IPS-18a (cell line): Measurements from ENCODE around the gene DACH1.

ENCODE experiments used
- H3K27ac ChIP-seq: one replicate; pipeline ENCODE4 v1.5.1; 2013; ENCODE audit warnings: low read length
- H3K27me3 ChIP-seq: one replicate; pipeline ENCODE4 v1.6.1; 2013; ENCODE audit warnings: mild to moderate bottlenecking, low read length; ENCODE audit not compliant: control insufficient read depth, insufficient read depth
- H3K36me3 ChIP-seq: one replicate; pipeline ENCODE4 v1.6.1; 2013; ENCODE audit warnings: low read depth, low read length; ENCODE audit not compliant: control insufficient read depth
- H3K4me1 ChIP-seq: one replicate; pipeline ENCODE4 v1.6.1; 2013; ENCODE audit warnings: low read depth, low read length; ENCODE audit not compliant: control insufficient read depth
- H3K4me3 ChIP-seq: one replicate; pipeline ENCODE4 v1.5.1; 2013; ENCODE audit warnings: low read length
- H3K9ac ChIP-seq: one replicate; pipeline ENCODE4 v1.6.1; 2013; ENCODE audit warnings: mild to moderate bottlenecking, low read length, moderate library complexity
- H3K9me3 ChIP-seq: one replicate; pipeline ENCODE4 v1.6.1; 2013; ENCODE audit warnings: low read depth, low read length; ENCODE audit not compliant: control insufficient read depth

DACH1 gene

GRCh38 chr13:71618159-71618558 is 248.8 kb downstream of the DACH1 start:
- H3K27me3 ChIP-seq, result no peaks in the 10 kb centered on the region
- no peak overlapping the region for H3K4me3 ChIP-seq
- no peaks in the 10 kb centered on the region for H3K9me3 ChIP-seq
- no peak overlapping the region for H3K27ac ChIP-seq
- H3K9ac ChIP-seq, result no peak overlapping the region
- no peaks in the 10 kb centered on the region for H3K36me3 ChIP-seq
- peaks cover 6% of the 10 kb centered on the region for H3K4me1 ChIP-seq

DNA sequence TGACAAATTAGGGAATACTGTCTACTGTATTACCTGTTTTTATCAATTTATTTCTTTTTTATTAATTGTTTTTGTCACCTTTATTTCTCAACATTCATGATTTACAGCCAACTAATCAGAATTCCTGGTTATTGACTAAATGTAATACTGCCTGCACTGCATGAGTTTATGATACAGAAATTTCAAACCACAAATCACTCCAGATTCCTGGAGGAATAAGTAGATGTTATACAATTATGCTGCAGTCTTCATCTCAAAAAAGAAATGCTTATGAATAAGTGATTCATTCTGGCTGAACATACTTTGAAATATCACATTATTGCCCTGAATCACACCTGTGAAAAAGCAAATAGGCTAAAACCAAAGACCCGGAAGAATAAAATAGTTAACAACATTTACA is 249.7 kb downstream of the DACH1 start:
- H3K9ac ChIP-seq, result no peak overlapping the region
- H3K27me3 ChIP-seq, result no peaks in the 10 kb centered on the region
- H3K36me3 ChIP-seq, result no peaks in the 10 kb centered on the region
- H3K27ac ChIP-seq, result no peak overlapping the region
- H3K4me3 ChIP-seq, result no peak overlapping the region
- no peaks in the 10 kb centered on the region for H3K9me3 ChIP-seq
- H3K4me1 ChIP-seq, result peaks cover 6% of the 10 kb centered on the region

DNA sequence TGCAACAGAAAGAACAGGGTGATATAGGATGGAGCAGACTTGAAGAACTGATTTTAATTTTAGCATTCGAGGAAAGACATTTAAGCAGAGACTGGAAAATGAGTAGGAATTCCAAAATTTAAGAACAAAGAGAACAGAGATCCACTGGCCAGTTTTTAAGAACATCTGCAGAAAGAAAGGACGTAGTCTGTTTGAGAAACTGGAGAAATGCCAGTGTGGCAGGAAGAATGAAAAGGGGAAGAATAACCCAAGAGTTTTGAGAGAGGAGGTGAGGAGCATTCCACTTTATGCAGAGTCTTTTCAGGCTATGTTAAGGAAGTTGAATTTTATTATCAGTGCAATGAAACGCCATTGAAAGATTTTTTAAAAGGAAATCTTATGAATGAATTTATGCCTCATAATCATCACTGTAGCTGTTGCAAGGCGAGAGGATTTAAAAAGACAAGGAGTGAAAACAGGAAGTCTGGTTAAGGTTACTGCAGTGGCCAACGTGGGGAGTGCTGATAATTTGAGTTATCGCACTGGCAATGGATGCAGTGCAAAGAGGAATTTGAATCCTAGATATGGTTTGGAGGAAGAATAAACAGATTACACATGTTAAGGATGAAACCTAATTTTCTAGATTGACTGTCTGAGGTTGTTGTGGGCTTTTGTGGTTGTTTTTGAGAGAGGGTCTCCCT is 253.8 kb downstream of the DACH1 start:
- no peaks in the 10 kb centered on the region for H3K36me3 ChIP-seq
- H3K9me3 ChIP-seq, result no peaks in the 10 kb centered on the region
- no peak overlapping the region for H3K9ac ChIP-seq
- no peaks in the 10 kb centered on the region for H3K4me1 ChIP-seq
- H3K27me3 ChIP-seq, result no peaks in the 10 kb centered on the region
- no peak overlapping the region for H3K27ac ChIP-seq
- H3K4me3 ChIP-seq, result no peak overlapping the region

- H3K4me3 ChIP-seq, result no peak overlapping the region
- no peaks in the 10 kb centered on the region for H3K27me3 ChIP-seq
- H3K9me3 ChIP-seq, result no peaks in the 10 kb centered on the region
- H3K9ac ChIP-seq, result no peak overlapping the region
- no peak overlapping the region for H3K27ac ChIP-seq
- H3K4me1 ChIP-seq, result no peaks in the 10 kb centered on the region
- H3K36me3 ChIP-seq, result no peaks in the 10 kb centered on the region
Observed at GRCh38 chr13:71611292-71611691, 255.7 kb downstream of the DACH1 start.

- Histone ChIP-seq H3K4me1 (no peaks in the 10 kb centered on the region), H3K4me3 (no peak overlapping the region), H3K9ac (no peak overlapping the region), H3K9me3 (no peaks in the 10 kb centered on the region), H3K27ac (no peak overlapping the region), H3K27me3 (no peaks in the 10 kb centered on the region), H3K36me3 (no peaks in the 10 kb centered on the region)
Observed at GRCh38 chr13:71610876-71611275, 256.1 kb downstream of the DACH1 start.

GRCh38 chr13:71609271-71609670 is 257.7 kb downstream of the DACH1 start:
- Histone ChIP-seq H3K27me3 (no peaks in the 10 kb centered on the region), H3K9me3 (no peaks in the 10 kb centered on the region), H3K36me3 (no peaks in the 10 kb centered on the region), H3K4me3 (no peak overlapping the region), H3K4me1 (no peaks in the 10 kb centered on the region), H3K27ac (no peak overlapping the region), H3K9ac (no peak overlapping the region)

- no peak overlapping the region for H3K27ac ChIP-seq
- H3K4me3 ChIP-seq, result no peak overlapping the region
- H3K36me3 ChIP-seq, result no peaks in the 10 kb centered on the region
- H3K9me3 ChIP-seq, result no peaks in the 10 kb centered on the region
- no peak overlapping the region for H3K9ac ChIP-seq
- no peaks in the 10 kb centered on the region for H3K27me3 ChIP-seq
- H3K4me1 ChIP-seq, result no peaks in the 10 kb centered on the region
Observed at GRCh38 chr13:71607575-71607974, 259.4 kb downstream of the DACH1 start.

DNA sequence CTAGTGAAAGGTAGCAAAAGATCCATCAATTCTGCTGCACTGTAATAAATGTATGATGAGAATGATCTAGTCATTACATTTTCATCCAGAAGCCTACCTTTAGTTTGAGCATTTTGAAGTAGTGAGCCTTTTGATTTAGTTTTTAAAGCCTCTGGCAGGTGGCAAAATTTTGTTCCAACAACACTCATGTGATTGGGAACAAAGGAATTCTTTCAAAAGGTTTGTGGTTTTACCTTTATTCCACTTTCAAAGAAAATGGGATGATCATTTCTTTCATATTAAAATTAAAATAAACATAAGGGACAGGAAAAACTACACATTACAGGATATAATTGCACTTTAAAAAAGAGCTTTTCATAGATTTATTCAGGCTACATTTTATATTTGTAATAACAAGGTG is 260.2 kb downstream of the DACH1 start:
- Histone ChIP-seq H3K27ac (no peak overlapping the region), H3K9ac (no peak overlapping the region), H3K4me1 (no peaks in the 10 kb centered on the region), H3K9me3 (no peaks in the 10 kb centered on the region), H3K27me3 (no peaks in the 10 kb centered on the region), H3K4me3 (no peak overlapping the region), H3K36me3 (no peaks in the 10 kb centered on the region)

GRCh38 chr13:71605744-71606143 is 261.3 kb downstream of the DACH1 start:
- no peaks in the 10 kb centered on the region for H3K9me3 ChIP-seq
- no peaks in the 10 kb centered on the region for H3K4me1 ChIP-seq
- no peaks in the 10 kb centered on the region for H3K36me3 ChIP-seq
- H3K9ac ChIP-seq, result no peak overlapping the region
- no peaks in the 10 kb centered on the region for H3K27me3 ChIP-seq
- no peak overlapping the region for H3K27ac ChIP-seq
- H3K4me3 ChIP-seq, result no peak overlapping the region

DNA sequence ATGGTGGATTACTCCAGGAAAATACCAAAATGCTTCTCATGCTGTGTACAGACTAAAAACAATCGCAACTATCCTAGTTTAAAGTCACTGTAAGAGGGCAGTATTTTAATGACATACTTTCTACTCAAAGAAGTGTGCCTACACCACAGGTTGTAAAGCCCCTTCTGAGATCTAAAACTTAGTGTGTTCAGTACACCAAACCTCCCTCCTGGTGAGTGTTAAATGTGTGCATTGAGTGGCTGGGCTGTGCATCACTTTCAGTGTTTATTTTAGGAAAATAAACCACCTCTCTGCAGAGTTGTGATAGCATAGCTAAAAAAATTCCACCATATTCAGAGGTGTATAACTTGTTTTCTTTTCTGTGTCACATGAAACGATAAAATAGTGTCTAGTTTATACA is 263.7 kb downstream of the DACH1 start:
- H3K36me3 ChIP-seq, result no peaks in the 10 kb centered on the region

DNA sequence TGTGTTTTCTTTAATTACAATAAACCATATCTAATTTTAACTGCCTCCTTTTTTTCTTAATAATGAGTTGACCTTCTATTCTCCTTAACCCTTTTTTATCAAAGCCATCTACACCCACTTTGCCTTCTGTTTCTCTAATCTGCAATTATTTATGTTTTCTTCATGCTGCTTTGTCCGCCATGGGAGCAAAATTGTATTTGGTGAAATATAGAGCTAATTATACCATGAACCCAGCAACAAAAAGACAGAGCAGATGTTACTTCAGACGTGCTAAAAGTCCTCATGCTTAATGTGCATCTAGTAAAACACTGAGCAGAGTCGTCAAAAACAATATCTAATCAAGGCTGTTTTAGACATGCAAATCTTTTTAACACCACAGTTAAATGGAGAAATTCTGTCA is 264.7 kb downstream of the DACH1 start:
- H3K4me3 ChIP-seq, result no peak overlapping the region
- H3K4me1 ChIP-seq, result no peaks in the 10 kb centered on the region
- H3K9ac ChIP-seq, result no peak overlapping the region
- no peaks in the 10 kb centered on the region for H3K27me3 ChIP-seq
- no peaks in the 10 kb centered on the region for H3K36me3 ChIP-seq
- H3K9me3 ChIP-seq, result no peaks in the 10 kb centered on the region
- H3K27ac ChIP-seq, result no peak overlapping the region

More for the DNA sequence above, 263.7 kb downstream of the DACH1 start:
- Histone ChIP-seq H3K27me3 (no peaks in the 10 kb centered on the region), H3K9ac (no peak overlapping the region), H3K4me1 (no peaks in the 10 kb centered on the region), H3K27ac (no peak overlapping the region), H3K4me3 (no peak overlapping the region), H3K9me3 (no peaks in the 10 kb centered on the region)

GRCh38 chr13:71597150-71597549 is 269.9 kb downstream of the DACH1 start:
- Histone ChIP-seq H3K9ac (no peak overlapping the region), H3K27ac (no peak overlapping the region), H3K4me3 (no peak overlapping the region), H3K27me3 (no peaks in the 10 kb centered on the region), H3K4me1 (no peaks in the 10 kb centered on the region), H3K9me3 (no peaks in the 10 kb centered on the region), H3K36me3 (no peaks in the 10 kb centered on the region)
